HG02884 (cell line): Measurements from ENCODE around the gene MXRA5.
"Not testable (repeated sequence)": the region's sequence is repeated elsewhere in the genome, so short reads cannot be mapped to it uniquely, and the experiment has no call there.

Experiments
- ATAC-seq: cut with Tn5 transposase; IDR thresholded peaks from one replicate; pipeline ENCODE4 v1.9.1; 2021; ENCODE audit warnings: mild to moderate bottlenecking, moderate library complexity; ENCODE audit not compliant: unreplicated experiment

The MXRA5 gene

DNA sequence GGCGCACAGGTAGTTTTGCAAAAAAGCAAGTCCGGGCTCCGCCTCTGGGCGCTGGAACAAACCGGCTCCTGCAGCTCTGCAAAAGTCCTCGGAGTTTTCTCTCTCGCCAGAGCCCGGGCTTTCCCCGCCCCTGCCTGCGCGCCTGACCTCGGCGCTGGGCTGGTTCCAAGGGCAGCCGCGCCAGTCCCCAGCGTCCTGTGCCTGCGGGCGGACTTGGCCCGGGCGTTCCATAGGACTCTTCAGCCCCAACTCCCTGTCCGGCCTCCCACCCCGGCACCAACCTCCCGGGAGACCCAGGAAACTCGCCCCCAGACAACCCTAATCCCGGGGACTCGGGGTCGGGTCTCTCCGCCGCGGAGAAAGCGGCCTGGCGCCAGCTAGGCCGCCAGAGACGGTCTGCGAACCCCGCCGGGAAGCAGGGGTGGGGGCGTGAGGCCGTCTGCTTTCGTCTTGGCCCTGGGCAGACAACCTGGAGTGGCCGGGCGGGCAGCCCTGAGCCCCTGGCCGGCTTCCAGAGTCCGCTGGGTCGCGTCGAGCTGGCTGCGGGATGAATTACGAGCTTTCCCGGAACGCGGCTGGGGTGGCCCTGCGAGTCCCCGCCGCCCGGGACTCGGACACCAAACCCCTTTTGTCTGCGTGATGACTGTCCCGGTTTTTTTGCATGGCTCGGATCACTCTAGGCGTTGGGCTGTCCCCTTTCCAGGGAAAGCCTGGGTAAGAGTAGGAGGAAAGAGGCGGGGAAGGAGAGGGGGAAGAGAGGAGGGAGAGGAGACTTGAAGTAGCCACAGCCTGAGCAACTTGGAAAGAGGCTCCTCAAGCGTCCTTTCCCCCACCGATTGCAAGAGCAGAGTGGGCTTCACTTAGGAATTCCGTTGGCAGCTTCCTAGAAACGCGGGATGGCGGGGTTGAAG lies 916 bp downstream of the MXRA5 start:
- ATAC-seq: no peak

DNA sequence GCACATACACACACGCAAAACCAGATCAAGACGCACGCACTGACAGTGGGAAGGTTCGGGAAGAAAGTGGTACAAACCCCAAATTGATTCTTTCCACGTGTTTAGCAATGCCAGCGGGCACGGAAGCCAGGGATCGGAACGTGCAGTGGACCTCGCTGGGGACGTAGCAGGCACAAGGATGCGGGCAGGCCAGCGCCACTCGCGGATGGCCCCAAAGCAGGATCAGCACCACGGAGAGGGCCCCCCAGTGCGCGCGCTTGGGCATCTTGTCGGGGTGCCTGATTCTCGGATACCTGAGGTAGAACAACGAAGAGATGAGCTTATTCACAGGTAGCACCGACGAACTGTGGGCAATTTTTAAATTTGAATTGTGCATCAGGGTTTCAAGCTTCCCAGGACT lies 2.9 kb downstream of the MXRA5 start:
- not testable (repeated sequence) for ATAC-seq

DNA sequence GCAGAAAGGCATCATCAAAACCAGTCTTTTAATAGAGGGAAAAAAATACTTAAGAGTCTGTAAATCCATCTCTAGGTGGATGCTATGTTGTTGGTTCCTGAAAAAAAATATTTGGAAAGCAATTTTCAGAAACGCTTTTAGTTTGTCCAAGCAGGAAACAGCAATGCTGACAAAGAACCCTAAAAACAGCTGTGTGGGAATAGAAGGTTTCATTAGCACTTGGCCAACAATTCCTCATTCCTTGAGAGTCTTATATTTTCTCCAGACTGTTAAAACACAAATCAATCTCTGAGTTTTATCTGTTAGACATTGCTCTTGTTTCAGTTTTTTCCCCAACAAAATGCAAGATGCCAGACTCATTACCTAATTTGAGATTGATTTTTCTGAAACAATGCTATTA lies 6.4 kb downstream of the MXRA5 start:
- ATAC-seq: no peak

DNA sequence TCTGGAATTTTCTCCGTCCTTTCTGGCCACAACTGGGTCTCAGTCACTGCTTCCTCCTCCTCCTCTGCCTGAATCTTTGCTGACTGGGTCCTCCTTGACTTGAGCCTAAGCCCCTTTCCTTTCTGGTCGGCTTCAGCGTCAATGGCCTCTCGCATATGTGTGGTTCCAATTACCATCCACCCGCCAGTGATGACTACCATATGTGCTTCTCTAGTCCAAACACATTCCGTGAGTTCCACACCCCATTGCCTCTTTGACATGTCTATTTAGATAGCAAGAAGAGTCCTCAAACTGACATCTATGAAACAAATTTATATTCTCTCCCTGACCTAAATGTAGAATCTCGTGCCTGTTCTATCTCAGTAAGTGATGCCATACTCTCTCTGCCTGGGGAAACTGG lies 19.8 kb downstream of the MXRA5 start:
- ATAC-seq: no peak

DNA sequence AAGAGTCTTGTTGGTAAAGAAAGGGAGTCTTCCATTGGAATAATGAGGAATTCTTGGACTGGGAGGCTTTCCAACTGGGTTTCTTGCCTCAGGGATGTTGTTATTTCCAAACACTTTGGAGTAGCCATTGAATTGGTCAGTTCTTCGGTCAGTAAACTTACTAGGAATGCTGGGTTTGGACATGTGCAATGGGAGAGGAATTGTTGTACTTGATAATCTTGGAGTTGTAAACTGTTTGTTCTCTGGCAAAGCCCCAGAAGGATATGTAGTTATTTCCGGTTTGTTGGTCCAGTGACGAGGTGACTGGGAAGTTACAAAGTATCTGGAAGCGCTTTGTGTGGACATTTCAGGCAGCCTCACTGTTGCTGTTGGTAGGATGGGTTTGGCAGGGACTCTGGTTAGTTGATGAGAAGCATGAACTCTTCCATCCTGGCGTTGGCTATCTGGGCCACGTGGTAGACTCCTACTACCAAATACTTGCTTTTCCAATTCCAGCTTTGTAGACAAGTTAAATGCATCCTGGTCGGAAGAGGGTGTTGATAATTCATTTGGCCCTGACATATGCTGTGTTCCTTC lies 25.9 kb downstream of the MXRA5 start:
- no peak for ATAC-seq

DNA sequence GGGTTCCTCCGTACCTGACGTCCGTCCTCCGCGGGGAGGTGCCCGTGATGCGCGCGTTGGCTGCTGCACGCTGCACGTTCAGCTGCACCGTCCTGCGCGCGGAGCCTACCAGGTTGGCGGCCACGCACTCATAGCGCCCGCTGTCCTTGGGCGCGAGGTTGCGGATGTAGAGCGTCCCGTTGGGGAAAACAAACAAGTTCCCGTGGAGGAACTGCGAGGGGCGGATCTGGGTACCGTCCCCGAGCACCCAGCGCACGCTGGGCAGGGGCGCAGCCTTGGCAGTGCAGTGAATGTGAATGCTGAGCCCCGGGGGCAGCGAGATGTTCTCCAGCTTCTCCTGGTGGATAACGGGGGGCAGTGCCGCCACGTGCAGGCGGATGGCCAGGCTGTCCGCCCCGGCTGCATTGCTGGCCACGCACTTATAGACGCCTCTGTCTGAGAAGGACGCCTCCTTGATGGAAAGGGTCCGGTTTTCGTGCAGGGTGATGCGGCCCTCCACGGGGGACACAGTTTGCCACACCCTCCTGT lies 29.2 kb downstream of the MXRA5 start:
- no peak for ATAC-seq

DNA sequence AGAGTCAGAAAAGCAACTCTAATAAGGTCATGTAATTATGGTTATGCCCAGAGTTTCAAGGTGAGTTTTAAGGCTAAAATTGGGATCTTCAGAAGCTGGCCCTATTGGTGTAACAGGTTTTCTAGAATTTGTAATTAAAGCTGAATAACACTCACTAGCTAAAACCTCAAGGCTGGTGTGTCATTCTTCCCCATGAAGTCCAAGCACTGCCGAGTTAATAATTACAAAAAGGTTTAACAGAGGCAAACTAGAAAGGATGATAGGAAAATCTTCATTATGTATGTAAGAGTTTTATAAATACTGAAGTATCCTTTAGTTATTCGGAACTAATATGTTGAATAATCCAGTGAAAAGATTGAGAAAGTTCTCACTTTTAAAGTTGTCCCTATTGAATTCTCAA lies 34.3 kb downstream of the MXRA5 start:
- ATAC-seq: no peak

DNA sequence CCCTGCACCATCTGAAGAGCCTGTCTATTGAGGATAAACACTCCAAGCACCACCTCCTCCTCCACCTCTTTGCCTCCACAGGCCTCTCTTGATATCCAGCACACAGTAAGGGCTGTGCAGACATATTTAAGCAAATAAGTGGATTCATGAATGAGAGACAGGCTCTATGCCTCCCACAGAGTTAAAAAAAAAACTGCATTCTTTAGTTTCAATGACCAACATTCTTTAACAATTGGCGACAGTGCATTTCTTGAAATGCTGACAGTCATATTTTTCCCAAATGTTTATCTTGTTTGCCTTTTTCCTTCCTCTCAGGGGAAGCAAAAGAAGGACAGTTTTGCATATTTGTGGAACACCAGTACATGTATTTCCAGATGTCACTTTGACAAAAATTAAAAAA lies 38.6 kb downstream of the MXRA5 start:
- ATAC-seq: no peak

DNA sequence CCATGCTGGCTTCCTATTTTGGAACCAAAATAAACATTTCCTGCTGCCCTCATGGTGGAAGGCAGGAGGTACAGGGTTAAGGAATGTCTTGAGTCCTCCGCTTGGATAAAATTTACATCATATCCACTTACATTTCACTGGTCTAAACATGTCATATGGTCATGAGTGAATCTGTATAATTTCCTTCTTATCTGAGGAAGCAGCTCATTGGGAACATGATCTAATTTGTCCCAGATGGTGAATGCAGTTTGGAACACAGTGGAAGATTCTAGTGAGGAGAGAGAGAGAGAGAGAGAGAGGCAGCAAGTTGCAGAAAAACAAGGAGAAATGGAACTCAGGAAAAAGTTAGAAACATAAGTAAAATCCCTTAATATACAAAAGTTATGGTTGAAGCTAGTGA lies 46.8 kb downstream of the MXRA5 start:
- ATAC-seq: no peak

DNA sequence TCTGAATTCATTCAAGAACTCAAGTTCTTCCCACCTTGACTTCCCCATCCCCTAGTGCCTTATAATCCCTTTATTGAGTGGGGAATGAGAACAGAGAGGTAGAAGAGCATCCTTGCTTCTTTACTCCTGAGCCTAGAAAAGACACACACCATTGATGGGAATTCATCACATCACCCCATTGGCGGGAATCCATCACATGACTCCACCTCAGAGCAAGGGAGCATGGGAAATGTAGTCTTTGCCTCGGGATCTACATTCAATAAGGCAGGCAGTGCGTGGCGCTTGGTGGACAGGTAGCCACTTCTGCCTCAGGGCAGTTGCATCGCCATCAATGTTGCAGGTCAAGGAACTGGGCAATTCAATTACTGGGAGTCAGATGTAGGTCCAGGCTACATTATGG lies 50.7 kb downstream of the MXRA5 start:
- ATAC-seq: no peak

DNA sequence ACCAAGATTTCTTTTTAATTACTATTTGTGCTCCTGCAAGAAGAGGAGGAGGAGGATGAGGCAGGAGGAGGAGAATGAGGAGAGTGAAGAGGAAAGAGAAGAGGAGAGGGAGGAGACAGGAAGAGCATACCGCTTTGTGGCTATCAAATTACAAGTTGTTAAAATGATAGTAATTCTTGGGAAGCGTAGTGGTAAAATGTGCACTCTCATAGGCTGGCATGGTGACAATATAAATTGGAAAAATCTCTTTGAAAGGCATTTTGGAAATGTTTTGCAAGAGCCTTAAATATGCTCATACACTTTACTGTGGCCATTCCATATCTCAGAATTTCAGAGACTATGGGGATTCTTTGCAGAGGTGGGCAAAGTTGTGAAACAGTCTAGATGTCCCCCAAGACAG lies 53.2 kb downstream of the MXRA5 start:
- ATAC-seq: no peak

DNA sequence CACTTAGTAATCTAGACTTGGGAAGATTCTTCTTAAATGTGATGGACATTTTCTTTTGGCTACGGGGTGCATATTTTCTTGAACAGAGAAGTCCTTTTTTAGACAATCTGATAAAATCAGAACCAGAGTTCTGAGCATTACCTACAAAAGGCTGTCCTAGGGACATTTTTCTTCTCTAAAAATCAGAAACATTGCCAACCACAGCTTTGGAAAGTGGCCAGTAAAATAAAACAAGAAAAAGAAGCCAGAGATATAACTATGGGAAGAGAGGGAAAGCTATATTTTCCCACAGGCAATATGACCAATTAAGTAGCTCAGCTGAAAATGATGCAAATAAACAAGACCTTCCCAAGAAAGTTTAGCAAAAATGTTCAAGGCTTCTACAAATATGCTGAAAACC lies 55.9 kb downstream of the MXRA5 start:
- ATAC-seq: no peak

DNA sequence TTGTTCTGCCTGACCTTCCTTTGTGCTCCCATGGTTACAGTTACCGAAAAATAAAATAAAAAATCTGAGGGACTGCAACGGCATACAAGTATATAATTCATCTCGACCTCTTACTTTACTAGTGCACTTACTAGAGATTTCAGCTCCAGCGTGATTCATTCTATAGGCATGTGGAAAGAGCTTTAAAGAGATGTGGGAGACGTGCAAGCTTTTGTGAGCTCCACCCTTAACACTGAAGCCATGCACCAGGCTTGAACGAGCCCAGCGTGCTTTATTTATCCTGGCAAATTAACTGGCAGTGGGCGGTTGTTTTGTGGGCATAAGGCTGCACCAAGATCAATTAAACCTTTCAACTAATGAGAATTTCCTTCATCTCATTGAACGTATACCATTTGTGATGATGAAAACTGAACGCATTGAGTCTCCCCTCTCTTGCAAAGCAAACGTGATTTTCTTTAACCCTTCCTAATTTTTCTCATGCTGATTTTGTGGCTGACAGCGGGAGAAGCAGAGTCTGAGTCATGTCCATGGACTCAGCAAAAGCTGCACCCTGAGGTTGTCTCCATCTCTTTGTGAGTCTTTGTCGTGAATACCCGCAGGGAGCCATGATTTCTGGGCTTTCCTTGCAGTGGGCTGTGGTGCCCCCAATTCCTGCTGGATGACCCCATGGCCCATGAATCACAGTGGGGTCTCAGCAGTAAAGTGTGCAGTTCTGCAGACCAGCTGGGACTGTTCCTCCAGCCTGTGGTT lies 60.1 kb downstream of the MXRA5 start:
- ATAC-seq: no peak

DNA sequence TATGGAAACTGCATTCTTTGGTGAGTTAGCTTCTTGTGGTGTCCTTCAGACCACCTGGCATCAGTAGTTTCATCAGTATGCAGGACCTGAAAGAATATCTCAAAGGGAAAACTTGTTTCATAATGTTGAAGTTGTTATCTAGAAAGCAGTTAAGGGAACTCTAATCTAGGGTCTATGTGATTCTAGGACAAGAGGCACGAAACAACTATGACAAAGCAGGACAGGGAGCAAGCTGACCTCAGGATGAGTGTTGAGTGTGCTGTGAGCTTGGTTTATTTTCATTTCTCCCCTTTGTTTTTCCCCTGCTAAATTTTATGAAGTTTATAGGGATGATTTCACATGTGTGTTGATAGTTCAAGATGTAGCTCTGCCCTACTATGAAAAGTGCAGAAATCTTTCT lies 65.7 kb downstream of the MXRA5 start:
- no peak for ATAC-seq

DNA sequence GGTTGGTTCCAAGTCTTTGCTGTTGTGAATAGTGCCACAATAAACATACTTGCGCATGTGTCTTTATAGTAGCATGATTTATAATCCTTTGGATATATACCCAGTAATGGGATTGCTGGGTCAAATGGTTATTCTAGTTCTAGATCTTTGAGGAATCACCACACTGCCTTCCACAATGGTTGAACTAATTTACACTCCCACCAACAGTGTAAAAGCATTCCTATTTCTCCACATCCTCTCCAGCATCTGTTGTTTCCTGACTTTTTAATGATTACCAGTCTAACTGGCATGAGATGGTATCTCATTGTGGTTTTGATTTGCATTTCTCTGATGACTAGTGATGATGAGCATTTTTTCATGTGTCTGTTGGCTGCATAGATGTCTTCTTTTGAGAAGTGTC lies 72.8 kb downstream of the MXRA5 start:
- ATAC-seq: not testable (repeated sequence)

DNA sequence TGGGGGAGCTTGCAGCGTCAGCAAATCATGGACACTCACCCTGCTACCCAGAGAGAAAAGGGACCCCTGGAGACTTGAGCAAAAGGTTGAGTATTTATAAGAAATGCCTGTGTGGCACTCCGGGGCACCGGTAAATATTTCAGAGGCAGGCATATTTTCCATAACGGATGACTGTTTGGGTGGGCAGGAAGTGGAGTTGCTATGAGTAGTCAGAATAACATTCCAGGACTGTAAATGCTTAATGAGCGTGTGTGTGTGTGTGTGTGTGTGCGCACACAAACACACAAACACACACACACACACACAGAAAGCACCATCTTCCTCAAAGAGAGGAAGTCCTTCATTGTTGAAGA lies 74.6 kb downstream of the MXRA5 start:
- ATAC-seq: no peak

DNA sequence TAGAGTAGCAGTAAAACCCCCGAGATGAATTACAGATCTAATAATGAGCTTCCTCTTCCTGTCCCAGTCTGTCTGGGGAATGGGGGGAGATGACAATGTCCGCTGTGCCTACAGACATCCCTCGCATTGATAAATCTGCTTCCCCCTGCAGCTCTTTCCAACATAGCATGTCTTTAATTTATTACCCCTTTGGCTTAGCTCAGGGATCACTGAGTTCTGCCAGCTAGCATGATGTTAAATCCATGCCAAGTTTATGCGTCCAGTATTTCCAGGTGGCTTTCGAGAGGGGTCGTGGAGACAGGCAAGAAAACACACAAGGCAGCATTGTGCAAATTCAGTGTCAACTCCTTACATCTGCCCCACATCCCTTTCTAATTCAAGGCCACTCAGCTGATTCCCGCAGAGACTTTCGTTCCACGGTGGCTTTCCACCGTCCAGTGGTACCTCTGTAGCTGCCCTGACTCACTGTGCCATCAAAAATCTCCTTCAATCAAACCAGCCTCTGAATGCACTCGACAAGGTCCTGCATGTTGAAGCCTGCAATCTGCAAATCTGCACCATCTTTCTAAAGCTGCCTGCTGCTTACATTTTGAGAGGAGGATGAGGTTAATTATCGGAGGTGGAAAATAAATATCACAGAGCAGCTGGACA lies 75.1 kb downstream of the MXRA5 start:
- ATAC-seq: no peak

DNA sequence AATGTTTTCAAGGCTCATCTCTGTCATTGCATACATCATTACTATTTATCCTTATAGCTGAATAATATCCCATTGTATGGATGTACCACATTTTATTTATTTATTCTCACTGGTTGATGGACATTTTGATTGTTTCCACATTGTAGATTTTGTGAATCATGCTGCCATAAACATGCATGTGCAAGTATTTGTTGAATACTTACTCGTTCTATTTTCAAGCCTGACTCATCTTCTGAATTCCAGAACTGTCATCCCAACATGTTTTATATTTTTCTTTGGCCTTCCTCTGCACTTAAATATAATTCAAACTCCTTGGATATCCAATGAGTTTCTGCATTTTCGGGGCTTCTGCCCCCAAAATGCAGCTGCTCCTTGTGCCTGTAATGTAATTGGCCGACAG lies 77.6 kb downstream of the MXRA5 start:
- ATAC-seq: no peak

DNA sequence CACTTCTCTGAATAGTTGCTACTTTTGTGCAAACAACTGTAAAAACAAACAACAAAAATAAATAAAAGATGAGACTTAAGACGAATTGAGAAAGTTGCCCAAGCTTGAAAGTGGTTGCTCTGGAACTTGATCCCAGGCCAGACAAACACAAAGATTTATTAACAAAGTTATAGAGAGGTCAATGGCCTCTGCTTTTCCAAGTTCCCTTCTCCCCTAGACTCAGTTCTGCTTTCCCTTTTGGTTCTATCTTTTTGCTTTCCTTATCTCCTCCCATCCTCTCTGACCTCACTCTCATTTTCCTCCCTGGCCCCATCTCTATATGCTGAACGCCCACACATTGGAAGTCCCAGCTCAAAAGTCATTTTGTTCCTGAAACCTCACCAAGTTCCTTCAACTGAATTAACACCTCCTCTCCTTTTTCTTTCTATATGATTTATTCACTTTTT lies 82.7 kb downstream of the MXRA5 start:
- no peak for ATAC-seq

DNA sequence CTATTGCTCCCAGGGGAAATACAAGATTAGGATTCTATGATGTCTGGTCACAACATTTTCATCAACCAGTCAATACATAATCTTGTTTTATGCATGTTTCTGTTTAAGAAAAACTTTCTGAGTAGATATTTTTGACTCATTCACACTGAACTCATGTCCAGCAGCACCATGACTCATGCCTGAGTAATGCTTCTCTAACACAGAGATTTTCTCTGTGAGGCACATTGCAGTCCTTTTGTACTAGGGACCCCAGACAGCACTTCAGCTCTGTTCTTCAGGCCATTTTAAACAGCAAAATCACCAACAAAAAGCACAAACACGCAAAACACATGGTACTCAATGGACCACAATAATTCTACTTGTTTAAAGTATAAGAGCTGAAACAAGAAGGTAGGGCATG lies 83.6 kb downstream of the MXRA5 start:
- no peak for ATAC-seq
